HG02970 (cell line): ENCODE data around the gene RUNX1.
"Not testable (repeated sequence)": the region's sequence is repeated elsewhere in the genome, so short reads cannot be mapped to it uniquely, and the experiment has no call there.

Source experiments
- ATAC-seq: cut with Tn5 transposase; IDR thresholded peaks from one replicate; pipeline ENCODE4 v1.9.1; 2021; ENCODE audit warnings: mild to moderate bottlenecking, moderate library complexity, moderate number of reproducible peaks; ENCODE audit not compliant: unreplicated experiment, low FRiP score

RUNX1 gene

DNA sequence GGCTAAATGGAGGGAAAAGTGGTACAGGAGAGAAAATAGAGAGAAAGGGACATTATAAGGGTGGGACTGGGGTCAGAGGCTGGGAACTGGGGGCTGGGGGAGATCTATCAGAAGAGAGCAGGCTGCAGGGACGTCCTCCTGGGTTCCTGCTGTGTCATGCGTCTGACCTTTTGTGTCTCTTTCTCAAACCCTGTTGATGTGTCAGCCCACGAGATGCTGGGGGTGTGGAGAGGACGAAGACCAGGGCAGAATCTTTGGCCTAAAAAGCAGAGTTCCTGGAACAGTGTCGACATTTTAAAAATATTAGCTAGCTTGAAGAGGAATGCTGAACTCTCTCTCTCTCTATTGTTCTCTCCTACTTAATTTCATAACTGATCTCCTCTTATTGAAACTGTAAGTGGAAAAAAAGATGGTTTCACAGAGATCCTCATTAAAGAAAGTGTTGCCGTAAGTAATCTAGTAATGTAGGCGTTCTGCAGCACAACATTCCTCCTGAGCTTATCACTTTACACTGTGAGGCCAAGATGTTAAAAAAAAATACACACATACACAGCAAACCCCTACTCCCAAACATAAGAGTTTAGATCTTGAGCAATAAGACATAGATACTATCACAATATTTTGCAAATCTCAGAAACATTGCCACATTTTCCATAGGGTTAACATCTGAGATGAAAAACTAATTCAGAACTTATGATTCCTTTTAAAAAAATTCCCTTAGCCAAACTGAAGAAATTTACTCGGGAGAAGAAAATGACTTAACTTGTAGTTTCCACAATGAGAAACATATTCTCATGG lies 52.6 kb downstream of the RUNX1 start:
- no peak for ATAC-seq

DNA sequence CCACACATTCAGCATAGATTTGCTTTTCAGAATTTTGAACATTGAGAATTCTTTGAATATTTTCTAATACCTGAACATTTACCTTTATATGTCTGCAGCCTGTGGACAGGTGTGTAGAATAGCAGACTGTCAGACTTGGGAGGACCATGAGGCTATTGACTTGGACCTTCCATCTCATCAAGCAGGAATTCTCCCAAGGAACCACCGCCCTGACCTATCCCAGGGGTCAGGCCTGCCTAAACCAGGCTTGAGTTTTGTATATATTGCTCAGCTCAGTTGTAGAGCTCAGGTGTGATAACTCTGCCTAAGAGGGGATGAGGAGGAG lies 53.2 kb downstream of the RUNX1 start:
- no peak for ATAC-seq

DNA sequence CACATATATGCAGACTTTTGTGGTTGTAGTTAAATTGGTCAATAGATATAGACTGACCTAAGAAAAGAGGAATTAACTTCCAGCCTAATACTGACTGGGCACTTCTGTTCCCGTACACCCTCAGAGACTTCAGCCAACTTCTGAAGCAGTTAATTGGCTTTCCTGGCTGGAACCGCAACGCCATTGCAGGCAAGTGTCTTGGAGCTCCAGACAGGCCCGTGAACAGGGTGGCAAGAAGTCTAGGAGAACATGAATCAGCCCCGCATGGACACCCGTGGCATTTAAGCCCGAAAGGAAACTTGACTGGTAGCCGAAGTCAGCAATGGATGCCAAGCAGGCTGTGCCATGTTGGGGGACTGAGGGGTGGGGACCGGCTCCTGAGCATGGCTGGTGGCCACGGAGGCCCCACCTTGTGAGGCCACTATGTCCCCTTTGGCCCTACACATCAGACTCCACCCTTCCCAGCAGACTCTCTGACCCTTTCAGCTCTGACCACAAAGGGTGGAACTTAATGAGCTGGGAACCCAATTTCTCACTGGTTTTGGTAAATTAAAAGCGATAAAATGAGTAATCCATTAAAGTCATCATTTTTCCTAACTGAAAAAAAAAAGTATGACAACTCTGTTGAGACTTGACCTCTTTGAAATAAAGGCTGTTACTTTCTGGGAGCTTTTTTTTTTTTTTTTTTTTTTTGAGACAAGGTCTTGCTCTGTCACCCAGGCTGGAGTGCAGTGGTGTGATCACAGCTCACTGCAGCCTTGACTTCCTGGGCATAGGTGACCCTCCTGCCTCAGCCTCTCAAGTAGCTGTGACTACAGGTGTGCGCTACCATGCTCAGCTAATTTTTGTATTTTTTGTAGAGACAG lies 54.1 kb downstream of the RUNX1 start:
- ATAC-seq = no peak

DNA sequence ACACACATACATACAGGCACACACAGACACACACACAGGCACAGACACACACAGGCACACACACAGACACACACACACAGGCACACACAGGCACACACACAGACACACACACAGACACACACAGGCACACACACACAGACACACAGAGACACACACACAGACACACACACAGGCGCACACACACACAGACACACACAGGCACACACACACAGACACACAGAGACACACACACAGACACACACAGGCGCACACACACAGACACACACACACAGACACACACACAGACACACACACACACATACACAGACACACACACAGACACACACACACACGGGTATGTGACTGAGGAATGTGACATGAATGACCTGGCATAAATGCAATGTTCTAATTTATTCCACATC lies 55.6 kb downstream of the RUNX1 start:
- not testable (repeated sequence) for ATAC-seq

DNA sequence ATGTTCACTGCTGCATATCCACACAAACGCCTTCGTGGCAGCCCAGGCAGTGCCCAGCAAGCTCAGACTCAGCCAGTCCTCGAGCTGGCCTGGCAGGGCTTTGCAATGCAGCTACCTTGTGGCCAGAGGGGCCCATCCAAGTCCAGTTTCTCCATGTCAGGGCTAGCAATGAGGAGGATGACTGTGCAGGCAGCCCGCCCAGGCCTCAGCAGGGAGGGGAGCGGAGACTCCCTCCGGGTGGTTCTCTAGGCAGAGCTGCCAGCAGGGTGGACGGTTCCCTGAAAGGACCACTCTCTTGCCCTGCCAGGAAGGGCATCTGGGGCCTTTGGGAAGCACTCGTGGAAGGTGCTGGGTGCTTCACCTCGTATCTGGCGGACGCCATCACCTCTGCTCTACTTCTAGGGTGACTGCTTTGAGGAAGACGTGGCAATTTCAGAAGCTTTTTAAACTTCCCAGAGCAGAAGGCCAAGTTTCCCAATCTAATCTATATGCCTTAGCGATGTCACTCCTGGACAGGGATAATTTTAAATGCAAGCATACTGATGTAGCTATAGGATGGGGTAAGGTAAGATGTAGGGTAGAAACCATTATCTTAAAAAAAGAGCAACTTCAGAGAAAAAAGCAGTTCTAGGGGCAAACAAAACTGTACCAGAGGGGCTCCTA lies 56.2 kb downstream of the RUNX1 start:
- no peak for ATAC-seq

DNA sequence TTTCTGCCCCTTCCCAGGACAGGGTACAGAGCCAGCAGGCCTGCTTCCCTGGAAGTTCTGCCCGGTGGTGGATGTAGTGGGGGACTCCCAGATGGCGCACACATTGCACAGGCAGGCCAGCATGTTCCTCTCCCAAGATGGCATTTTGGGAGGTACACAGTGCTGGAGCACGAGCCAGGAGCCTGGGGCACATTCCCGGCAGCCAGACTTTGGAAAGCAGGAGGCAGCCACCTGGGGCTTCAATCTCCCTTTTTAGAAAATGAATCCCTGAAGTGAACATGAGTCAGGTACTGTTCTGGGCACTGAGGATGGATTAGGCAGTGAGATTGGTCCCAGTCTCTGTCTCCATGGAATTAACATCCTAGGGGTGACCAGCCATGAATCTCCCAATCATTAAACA lies 56.9 kb downstream of the RUNX1 start:
- no peak for ATAC-seq

DNA sequence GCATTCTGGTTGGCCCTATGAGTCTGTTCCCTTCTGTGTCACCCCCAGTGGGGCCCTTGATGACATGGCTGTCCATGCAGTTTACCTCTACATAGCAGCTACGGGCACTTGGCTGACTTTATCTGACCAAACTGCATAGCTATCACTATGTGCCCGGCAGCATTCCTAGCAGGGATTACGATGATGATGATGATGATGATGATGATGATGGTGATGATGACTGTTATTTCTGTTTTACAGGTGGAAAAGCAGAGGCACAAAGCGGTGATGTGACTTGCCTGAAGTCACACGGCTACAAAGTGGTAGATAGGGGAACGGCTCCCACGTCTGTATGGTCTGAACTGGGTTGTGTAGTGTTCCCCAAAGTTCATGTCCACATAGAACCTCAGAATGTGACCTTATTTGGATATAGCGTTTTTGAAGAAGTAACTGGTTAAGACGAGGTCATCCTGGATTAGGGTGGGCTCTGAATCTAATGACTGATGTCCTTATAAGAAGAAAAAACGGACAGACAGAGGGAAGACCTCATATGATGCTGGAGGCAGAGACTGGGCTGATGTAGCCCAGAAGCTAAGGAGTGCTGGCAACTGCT lies 57.6 kb downstream of the RUNX1 start:
- no peak for ATAC-seq

DNA sequence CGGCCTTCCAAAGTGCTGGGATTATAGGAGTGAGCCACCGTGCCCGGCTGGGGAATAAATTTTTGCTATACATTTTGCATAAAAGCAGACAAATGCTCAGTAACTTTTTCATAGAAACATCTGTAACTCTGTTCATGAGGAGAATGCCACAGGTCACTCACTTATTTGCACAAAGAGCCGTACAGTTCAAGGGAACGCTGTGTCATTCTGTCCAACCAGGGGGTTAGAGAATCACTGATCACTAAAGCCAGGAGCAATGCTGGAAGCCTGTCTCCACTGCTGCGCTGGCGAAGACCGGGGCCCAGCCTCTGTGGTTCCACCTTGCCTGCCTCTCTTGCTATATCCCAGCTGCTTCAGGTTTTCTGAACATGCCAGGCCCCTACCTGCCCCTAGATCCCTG lies 58.3 kb downstream of the RUNX1 start:
- no peak for ATAC-seq

DNA sequence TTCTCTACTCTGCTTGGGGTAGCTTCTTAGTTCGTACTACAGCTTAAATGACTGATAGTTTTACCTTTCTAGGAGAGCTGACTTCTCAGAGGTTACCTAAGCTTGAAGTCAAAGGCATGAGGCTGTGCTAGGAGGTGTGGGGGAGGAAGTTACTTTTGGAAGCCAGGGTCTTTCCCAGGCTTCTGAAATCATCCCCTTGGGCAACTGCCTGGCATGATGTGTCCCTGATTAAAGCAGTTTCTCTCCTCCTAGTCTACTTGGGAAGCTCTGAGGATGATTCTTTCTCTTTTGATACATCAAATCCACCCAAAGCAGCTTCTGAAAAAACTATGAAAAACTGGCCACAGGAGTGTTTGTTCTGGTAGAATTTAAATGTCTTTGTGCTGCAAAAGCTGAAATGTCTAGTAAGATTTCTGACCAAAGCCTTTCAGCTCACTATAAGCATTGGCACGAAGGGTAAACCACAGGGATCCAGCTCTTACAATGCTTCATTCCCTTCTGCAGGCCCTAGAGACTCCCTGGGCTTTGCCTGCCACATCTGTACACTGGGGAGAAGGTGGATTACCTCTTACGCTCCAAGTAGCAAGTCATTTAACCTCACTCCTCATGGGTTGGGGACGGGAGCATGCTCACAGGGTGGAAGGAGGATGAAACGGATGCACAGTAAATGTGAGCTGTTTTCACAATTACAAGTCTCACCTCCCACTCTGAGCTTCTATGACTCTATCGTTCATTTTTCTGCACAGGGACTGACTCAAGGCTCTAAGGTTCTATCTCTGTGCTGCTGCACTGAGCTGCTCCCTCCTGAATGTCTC lies 59.6 kb downstream of the RUNX1 start:
- ATAC-seq = no peak

DNA sequence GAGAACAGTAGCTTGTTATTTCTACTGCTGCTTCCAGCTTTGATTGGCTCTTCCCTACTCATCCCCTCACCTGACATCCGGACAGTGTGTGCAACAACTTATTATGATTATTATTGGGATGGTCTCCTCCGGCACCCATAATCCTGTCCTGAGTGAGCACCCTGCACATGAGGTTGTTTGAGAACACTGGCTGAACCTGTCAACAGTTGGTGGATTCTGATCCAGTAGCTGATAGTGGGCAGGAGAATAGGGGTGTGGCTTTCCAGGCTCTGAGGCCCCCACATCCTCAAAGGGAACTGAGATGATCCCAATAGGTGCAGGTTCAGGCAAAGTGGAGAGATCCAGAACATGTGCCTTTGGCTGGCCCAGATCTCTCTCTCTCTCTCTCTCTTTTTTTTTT lies 60.5 kb downstream of the RUNX1 start:
- no peak for ATAC-seq

DNA sequence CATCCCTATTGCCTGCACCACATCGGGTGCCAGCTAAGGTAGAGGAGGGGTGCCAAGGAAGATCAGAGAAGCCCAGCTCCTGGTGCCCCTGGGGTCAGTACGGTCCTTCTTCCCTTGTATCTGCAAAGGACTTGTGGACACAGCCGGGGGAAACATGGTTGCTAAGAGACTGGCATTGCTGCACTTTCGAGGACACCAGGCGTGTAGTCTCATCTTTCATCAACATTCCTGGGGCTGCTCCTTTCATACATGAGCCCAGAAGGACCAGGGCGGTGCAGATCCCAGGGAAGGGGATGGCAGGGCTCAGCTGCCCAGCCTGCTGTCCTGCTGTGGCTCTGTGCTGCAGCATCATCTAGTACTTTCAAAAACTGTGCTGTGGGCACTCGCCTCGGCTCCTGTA lies 61.0 kb downstream of the RUNX1 start:
- no peak for ATAC-seq

DNA sequence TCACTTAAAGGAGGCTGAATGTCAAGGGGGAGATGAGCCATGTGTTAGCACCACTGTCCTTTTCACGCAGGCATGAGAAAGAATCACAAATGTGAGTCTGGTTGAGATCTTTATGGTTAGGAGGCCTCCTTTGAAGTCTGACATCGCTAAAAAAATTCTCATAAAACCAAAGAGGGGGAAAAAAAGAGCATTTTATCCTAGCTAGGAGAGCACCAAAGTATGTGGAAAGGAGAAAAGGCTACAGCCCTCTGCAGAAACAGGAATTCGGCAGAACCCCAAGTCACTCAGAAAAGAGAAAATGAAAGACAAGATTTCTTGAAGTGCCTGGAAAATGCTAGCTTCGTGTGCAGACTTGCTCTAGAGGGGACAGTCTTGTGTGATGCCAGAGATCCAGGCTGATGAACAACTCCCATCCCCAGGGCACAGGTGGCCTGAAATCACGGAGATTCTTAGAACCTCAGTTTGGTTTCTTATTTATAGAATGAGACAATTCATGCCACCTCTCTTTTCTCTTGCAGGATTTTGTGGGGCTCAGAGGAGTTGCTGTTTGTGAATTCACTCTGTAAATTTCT lies 61.5 kb downstream of the RUNX1 start:
- no peak for ATAC-seq

DNA sequence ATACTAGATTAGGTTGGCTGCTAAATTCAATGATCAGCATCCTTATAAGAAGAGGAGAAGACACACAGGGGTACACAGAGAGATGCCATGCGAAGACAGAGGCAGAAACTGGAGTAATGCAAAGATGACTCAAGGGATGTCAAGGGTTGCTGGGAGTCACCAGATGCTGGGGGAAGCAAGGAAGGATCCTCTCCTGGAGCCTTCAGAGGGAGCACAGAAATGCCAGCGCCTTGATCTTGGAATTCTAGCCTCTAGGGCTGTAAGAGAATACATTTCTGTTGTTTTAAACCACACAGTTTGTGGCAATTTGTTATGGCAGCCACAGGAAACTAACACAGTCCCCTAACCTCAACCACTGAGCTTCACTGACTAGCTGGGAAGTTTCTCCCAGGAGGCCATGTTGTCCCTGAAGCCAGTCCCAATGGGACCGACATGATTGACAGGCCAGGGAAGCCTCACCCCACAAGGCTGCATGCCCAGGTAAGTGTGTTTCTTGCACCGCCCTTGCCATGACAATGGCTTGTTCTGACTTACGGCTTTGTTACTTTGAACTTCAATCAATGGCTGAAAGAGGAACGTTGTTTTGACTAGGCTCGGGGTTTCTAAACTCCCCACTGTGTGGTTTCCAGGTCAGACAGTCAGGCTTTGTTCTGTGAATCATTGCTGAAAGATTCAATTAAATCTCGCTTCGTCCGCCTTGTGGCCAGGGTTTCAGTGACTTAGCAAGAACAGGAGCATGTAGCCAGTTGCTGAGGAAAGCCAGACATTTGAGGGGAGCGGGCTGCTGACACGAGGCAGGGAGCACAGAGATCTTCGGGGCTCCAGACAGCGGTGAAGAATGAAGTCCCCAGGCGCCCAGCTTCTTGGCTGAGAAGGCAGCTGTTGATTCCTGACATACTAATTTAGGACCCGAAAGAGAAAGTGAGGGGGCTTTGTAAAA lies 62.3 kb downstream of the RUNX1 start:
- ATAC-seq = no peak

DNA sequence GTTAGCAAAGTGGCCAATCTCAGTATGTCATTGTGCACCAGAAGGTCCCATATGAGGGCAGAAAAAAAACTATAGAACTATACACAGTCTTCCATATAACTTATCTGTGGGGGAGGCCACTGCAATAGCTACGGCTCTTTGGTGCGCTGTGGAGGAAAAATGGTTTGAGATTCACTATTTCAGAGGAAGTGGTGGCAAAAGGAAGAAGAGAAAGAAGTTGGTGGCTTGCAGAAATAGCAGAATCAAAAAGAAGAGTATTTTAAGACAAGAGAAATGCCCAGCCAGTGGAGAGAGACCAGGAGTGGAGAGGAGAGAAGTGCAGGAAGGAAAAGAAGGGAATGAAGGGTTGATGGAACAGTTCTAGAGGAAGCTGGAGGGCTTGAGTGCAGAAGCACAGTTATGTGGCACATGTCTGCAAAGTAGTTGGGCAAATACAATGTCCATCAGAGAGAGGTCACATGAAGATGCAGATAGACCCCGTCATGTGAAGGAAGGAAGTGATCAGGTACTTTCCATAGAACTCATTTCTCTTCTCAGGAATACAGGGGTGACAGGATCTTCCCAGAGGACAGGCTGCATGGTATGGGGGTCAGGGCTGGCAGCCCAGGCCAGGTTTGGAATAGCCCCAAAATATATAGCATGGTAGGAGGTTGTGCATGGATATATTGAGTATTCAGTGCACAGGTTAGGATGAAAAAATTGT lies 64.6 kb downstream of the RUNX1 start:
- no peak for ATAC-seq

DNA sequence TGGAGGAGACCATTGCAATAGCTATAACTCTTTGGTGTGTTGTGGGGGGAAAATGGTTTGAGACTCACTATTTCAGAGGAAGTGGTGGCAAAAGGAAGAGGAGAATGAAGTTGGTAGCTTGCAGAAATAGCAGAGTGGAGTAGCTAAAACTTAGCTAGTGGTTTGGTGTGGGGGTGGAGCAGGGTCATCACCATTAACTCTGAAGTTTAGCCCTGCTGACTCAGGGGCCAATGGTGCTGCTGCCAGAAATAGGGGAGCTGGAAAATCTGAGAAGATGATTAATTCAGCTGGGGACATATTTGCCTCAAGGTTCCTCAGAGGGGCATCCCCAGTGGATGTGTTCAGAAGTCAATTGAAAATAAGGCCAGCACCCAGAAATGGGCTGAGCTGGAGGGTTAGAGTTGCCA lies 65.4 kb downstream of the RUNX1 start:
- no peak for ATAC-seq

DNA sequence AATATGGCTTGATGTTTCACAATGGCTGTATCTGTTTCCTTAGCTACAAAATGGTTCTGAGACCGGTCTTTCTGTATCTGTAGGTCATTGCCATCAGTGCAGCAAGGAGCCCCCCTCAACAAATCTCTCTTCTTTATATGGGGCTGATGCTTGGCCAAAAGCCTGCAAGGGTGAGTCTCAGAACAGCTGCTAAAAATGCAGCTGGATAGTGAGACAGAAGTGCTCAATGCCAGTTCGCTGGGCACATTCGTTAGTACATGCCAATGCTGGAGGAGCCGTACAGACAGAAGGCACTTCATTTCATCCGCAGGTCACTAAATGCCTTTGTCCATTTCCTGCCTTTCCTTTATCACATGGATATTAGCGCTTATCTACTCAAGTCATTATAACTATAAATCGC lies 67.3 kb downstream of the RUNX1 start:
- ATAC-seq = no peak

DNA sequence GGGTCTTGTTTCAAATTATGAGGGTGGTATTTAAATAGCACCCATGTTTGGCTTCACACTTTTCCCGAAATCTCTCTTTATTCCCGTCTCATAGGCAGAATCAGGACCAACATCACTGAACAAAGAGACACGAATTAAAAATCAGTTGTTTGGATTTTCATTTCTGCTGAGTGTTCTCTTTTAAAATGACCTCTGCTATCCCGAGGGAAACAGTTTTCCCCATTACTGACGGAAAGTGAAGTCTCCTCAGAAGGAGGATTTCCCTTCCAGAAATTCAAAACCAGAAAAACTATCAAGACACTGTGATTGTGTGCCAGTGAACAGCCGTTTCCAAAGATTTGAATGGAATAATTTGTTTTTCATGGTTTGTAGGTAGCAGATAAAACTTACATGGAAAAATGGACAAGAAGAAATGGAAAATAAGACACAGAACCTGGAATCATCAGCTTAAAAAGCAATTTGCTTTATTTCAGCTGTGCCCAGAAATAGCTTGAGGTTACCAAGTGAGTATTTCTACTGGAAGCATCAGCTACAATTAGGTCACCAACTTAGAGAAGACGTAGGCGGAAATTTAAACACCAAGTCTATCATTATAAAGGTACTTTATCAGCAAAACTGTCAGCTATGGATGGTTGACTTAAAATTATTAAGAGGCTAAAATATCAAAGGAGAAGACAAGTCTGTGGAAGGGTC lies 68.5 kb downstream of the RUNX1 start:
- no peak for ATAC-seq

DNA sequence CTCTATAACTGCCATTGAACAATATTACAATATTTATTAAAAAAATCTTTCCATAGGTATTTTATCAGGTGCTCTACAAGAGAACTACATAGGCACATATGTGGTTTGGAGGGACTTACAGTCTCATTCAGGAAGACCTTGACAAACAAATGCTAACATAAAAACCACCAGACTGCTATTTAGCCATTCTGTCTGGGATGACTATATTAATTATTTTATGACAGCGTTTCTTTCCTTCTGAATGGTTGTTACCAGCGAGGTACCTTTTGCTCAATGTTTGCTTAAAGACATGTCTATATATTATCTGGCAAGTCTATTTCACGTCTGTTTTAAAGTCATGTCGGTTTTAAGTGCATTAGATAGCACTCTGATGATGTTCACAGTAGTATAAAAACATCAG lies 69.7 kb downstream of the RUNX1 start:
- ATAC-seq = no peak
